ENCODE data around the gene BEST2. TPM values are rescaled to one million over a fixed set of nuclear protein-coding genes. Genes with fewer than 3 reads are reported as not detected.
"Not testable (repeated sequence)": the region's sequence is repeated elsewhere in the genome, so short reads cannot be mapped to it uniquely, and the experiment has no call there.

Gene BEST2
- total RNA-seq, result not detected

- no peaks in the 10 kb centered on the region for H3K9me3 ChIP-seq (ENCODE audit: low read depth, low read length)
- no peak within 1 kb of the TSS for H3K4me3 ChIP-seq (ENCODE audit: low read length)
- H3K4me1 ChIP-seq (ENCODE audit: insufficient read depth, low read length), result no peaks in the 10 kb centered on the region
- H3K27me3 ChIP-seq (ENCODE audit: insufficient read depth, low read length), result no peaks in the 10 kb centered on the region
Observed at GRCh38 chr19:12751635-12752034, at the start of gene BEST2. BEST2 (plus strand) TSS chr19:12751791; CDS start chr19:12752593, 802 bp downstream.

GRCh38 chr19:12703046-12703445 is 48.5 kb upstream of the BEST2 start:
- H3K9me3 ChIP-seq (ENCODE audit: low read depth, low read length), result no peaks in the 10 kb centered on the region
- no peaks in the 10 kb centered on the region for H3K27me3 ChIP-seq (ENCODE audit: insufficient read depth, low read length)
- no peak overlapping the region for H3K4me3 ChIP-seq (ENCODE audit: low read length)
- no peaks in the 10 kb centered on the region for H3K4me1 ChIP-seq (ENCODE audit: insufficient read depth, low read length)

- H3K4me3 ChIP-seq (ENCODE audit: low read length), result no peak overlapping the region
Observed at GRCh38 chr19:12705169-12705568, 46.4 kb upstream of the BEST2 start.

GRCh38 chr19:12705654-12706331 is 45.8 kb upstream of the BEST2 start:
- H3K4me3 ChIP-seq (ENCODE audit: low read length), result no peak overlapping the region
- H3K27me3 ChIP-seq (ENCODE audit: insufficient read depth, low read length), result no peaks in the 10 kb centered on the region
- no peaks in the 10 kb centered on the region for H3K4me1 ChIP-seq (ENCODE audit: insufficient read depth, low read length)
- H3K9me3 ChIP-seq (ENCODE audit: low read depth, low read length), result no peaks in the 10 kb centered on the region

More at GRCh38 chr19:12705169-12705568, 46.4 kb upstream of the BEST2 start:
- Histone ChIP-seq H3K27me3 (ENCODE audit: insufficient read depth, low read length) (no peaks in the 10 kb centered on the region), H3K4me1 (ENCODE audit: insufficient read depth, low read length) (no peaks in the 10 kb centered on the region), H3K9me3 (ENCODE audit: low read depth, low read length) (no peaks in the 10 kb centered on the region)

GRCh38 chr19:12706332-12706718 is 45.3 kb upstream of the BEST2 start:
- no peak overlapping the region for H3K4me3 ChIP-seq (ENCODE audit: low read length)
- no peaks in the 10 kb centered on the region for H3K27me3 ChIP-seq (ENCODE audit: insufficient read depth, low read length)
- H3K4me1 ChIP-seq (ENCODE audit: insufficient read depth, low read length), result no peaks in the 10 kb centered on the region
- H3K9me3 ChIP-seq (ENCODE audit: low read depth, low read length), result no peaks in the 10 kb centered on the region

- no peaks in the 10 kb centered on the region for H3K4me1 ChIP-seq (ENCODE audit: insufficient read depth, low read length)
- no peaks in the 10 kb centered on the region for H3K9me3 ChIP-seq (ENCODE audit: low read depth, low read length)
- H3K4me3 ChIP-seq (ENCODE audit: low read length), result no peak overlapping the region
Observed at GRCh38 chr19:12708641-12709040, 43.0 kb upstream of the BEST2 start.

DNA sequence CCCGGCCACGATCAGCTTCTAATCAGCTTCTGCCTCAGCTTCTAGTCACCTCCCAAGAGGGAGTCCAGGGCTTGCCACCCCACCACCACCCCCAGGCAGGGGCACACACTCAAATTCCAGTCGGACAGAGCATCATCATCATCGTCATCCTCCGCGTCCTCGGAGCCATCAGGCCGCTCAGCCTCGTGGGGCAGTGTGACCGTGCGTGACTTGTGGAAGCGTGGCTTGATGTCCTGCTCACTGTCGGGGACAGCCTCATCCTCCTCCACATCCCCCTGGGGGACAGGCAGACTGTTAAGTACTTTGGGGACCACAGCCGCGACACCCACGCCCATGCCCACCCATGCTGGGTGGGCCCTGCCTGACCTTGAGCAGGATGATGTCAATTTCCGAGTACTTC is 40.4 kb upstream of the BEST2 start:
- no peaks in the 10 kb centered on the region for H3K4me1 ChIP-seq (ENCODE audit: insufficient read depth, low read length)
- no peaks in the 10 kb centered on the region for H3K9me3 ChIP-seq (ENCODE audit: low read depth, low read length)
- H3K27me3 ChIP-seq (ENCODE audit: insufficient read depth, low read length), result no peaks in the 10 kb centered on the region
- H3K4me3 ChIP-seq (ENCODE audit: low read length), result no peak overlapping the region

More at GRCh38 chr19:12708641-12709040, 43.0 kb upstream of the BEST2 start:
- H3K27me3 ChIP-seq (ENCODE audit: insufficient read depth, low read length), result no peaks in the 10 kb centered on the region

GRCh38 chr19:12712077-12712476 is 39.5 kb upstream of the BEST2 start:
- H3K4me3 ChIP-seq (ENCODE audit: low read length); H3K9me3 ChIP-seq (ENCODE audit: low read depth, low read length); H3K27me3 ChIP-seq (ENCODE audit: insufficient read depth, low read length); H3K4me1 ChIP-seq (ENCODE audit: insufficient read depth, low read length): not testable (repeated sequence)

GRCh38 chr19:12713304-12713703 is 38.3 kb upstream of the BEST2 start:
- H3K27me3 ChIP-seq (ENCODE audit: insufficient read depth, low read length); H3K4me1 ChIP-seq (ENCODE audit: insufficient read depth, low read length); H3K4me3 ChIP-seq (ENCODE audit: low read length); H3K9me3 ChIP-seq (ENCODE audit: low read depth, low read length): not testable (repeated sequence)

GRCh38 chr19:12715102-12715501 is 36.5 kb upstream of the BEST2 start:
- Histone ChIP-seq H3K4me1 (ENCODE audit: insufficient read depth, low read length) (no peaks in the 10 kb centered on the region), H3K4me3 (ENCODE audit: low read length) (no peak overlapping the region), H3K9me3 (ENCODE audit: low read depth, low read length) (no peaks in the 10 kb centered on the region), H3K27me3 (ENCODE audit: insufficient read depth, low read length) (no peaks in the 10 kb centered on the region)

DNA sequence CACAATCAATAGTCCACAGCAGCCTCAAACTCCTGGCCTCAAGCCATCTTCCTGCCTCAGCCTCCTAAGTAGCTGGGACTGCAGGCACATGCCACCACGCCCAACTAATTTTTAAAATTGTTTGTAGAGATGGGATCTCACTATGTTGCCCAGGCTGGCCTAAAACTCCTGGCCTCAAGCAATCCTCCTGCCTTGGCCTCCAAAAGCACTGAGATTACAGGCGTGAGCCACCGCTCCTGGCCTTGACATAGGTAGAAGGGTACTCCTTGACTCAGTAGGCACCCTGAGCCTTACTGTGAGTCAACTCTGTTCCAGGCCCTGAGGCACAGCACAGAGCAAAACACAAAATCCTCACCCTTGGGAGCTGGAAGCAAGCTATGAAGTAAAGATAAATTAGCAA is 35.7 kb upstream of the BEST2 start:
- Histone ChIP-seq H3K27me3 (ENCODE audit: insufficient read depth, low read length) (no peaks in the 10 kb centered on the region), H3K4me1 (ENCODE audit: insufficient read depth, low read length) (peaks cover 7% of the 10 kb centered on the region), H3K4me3 (ENCODE audit: low read length) (no peak overlapping the region), H3K9me3 (ENCODE audit: low read depth, low read length) (no peaks in the 10 kb centered on the region)

GRCh38 chr19:12720296-12720695 is 31.3 kb upstream of the BEST2 start:
- H3K4me3 ChIP-seq (ENCODE audit: low read length), result no peak overlapping the region

GRCh38 chr19:12720851-12721655 is 30.5 kb upstream of the BEST2 start:
- H3K27me3 ChIP-seq (ENCODE audit: insufficient read depth, low read length), result no peaks in the 10 kb centered on the region
- peaks cover 34% of the 10 kb centered on the region for H3K4me1 ChIP-seq (ENCODE audit: insufficient read depth, low read length)
- peak overlapping the region; percentile 89 for H3K4me3 ChIP-seq (ENCODE audit: low read length)
- no peaks in the 10 kb centered on the region for H3K9me3 ChIP-seq (ENCODE audit: low read depth, low read length)

More at GRCh38 chr19:12720296-12720695, 31.3 kb upstream of the BEST2 start:
- H3K9me3 ChIP-seq (ENCODE audit: low read depth, low read length), result no peaks in the 10 kb centered on the region
- H3K27me3 ChIP-seq (ENCODE audit: insufficient read depth, low read length), result no peaks in the 10 kb centered on the region
- peaks cover 34% of the 10 kb centered on the region for H3K4me1 ChIP-seq (ENCODE audit: insufficient read depth, low read length)

GRCh38 chr19:12721656-12722565 is 29.7 kb upstream of the BEST2 start:
- Histone ChIP-seq H3K9me3 (ENCODE audit: low read depth, low read length) (no peaks in the 10 kb centered on the region), H3K4me3 (ENCODE audit: low read length) (peak overlapping the region; percentile 89), H3K27me3 (ENCODE audit: insufficient read depth, low read length) (no peaks in the 10 kb centered on the region), H3K4me1 (ENCODE audit: insufficient read depth, low read length) (peaks cover 34% of the 10 kb centered on the region)

All from mononuclear cell (primary cell).